ENCODE data around the gene FAM111A. TPM values are rescaled to one million over a fixed set of nuclear protein-coding genes. Genes with fewer than 3 reads are reported as not detected.

The FAM111A gene
- total and polyA plus RNA-seq, 9 of the 15 experiments (the other 6 are each of a cell fraction or from before 2014, with no cell fraction given) = 14.8 to 30.6 (median 20.1) TPM

DNA sequence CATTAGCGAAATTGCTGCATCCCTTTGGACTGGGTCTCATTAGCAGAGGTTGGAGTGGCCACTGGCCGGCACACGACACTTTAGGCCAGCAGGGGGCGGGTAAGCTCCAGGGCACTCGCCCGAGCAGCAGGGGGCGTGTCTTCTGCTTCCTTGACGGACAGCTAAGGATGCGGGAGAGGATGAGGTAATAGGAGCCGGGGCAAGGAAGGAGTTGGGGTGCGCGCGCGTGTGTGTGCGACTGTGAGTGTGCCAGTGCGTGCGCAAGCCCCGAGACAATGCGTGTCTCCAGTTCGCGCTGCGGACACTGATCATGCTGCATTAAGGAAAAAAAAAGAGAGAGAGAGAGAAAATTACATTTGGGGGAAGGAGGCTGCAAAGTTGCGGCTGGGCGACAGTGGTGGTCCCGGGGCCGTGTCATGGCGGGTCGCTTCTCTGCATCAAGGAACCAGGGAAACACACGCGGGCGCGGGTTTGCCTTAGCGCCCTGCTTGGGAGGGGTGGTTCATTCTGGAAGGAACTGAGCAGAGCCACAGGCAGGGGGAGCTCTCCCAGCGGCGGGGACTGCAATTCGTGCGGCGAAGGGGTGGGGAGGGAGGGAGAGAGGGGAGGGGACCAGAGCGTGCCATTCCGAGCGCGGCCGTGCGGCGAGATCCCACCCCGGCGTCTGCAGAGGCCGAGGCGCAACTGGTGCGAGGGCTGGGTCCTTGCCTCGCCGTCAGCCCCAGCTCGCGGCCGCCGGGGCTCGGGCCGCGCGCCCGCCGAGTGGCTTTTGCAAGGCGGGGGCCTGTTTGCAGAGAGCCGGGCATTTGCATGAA, 29.1 kb downstream of the FAM111A start, which contains the start of gene DTX4 (continued):
- TF ChIP-seq MTA1 (IDR thresholded peaks at IDR 0.05; ENCODE audit: borderline replicate concordance) (no peak), TCF3 (CRISPR knock-in tag; IDR thresholded peaks at IDR 0.05) (no peak), ZNF316 (IDR thresholded peaks at IDR 0.05) (no peak), GATAD2A (IDR thresholded peaks at IDR 0.05) (no peak), ZKSCAN8 (CRISPR knock-in tag; IDR thresholded peaks at IDR 0.05) (no peak), NCOA2 (IDR thresholded peaks at IDR 0.05; ENCODE audit: partially characterized antibody in 2 of 2) (no peak), ZNF146 (CRISPR knock-in tag; IDR thresholded peaks at IDR 0.05; ENCODE audit: unreplicated experiment) (no peak), TFAP4 (CRISPR knock-in tag; IDR thresholded peaks at IDR 0.05; ENCODE audit: borderline replicate concordance) (peak; percentile 46; the same call in 1 of the 2 replicates), CXXC5 (CRISPR knock-in tag; IDR thresholded peaks at IDR 0.05) (peak; percentile 63; the same call in 1 of the 2 replicates), ETV6 (IDR thresholded peaks at IDR 0.05; ENCODE audit: borderline replicate concordance in 1 of 2, low read depth in 2 of 2, low read length in 1 of 2) (no peak), ETV6 (CRISPR knock-in tag; IDR thresholded peaks at IDR 0.05; ENCODE audit: borderline replicate concordance) (no peak), REST (IDR thresholded peaks at IDR 0.05; ENCODE audit: borderline replicate concordance) (peak; percentile 67), REST (CRISPR knock-in tag; IDR thresholded peaks at IDR 0.05; ENCODE audit: low read depth) (no peak), NFRKB (IDR thresholded peaks at IDR 0.05; ENCODE audit: low read depth) (no peak)
- TF ChIP-seq, protein P1, sequence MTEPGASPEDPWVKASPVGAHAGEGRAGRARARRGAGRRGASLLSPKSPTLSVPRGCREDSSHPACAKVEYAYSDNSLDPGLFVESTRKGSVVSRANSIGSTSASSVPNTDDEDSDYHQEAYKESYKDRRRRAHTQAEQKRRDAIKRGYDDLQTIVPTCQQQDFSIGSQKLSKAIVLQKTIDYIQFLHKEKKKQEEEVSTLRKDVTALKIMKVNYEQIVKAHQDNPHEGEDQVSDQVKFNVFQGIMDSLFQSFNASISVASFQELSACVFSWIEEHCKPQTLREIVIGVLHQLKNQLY (CRISPR knock-in tag; conservative IDR thresholded peaks at IDR 0.05) = no peak
- TF ChIP-seq, protein P2, sequence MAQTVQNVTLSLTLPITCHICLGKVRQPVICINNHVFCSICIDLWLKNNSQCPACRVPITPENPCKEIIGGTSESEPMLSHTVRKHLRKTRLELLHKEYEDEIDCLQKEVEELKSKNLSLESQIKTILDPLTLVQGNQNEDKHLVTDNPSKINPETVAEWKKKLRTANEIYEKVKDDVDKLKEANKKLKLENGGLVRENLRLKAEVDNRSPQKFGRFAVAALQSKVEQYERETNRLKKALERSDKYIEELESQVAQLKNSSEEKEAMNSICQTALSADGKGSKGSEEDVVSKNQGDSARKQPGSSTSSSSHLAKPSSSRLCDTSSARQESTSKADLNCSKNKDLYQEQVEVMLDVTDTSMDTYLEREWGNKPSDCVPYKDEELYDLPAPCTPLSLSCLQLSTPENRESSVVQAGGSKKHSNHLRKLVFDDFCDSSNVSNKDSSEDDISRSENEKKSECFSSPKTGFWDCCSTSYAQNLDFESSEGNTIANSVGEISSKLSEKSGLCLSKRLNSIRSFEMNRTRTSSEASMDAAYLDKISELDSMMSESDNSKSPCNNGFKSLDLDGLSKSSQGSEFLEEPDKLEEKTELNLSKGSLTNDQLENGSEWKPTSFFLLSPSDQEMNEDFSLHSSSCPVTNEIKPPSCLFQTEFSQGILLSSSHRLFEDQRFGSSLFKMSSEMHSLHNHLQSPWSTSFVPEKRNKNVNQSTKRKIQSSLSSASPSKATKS (CRISPR knock-in tag; IDR thresholded peaks at IDR 0.05) = no peak
